GM12878 (cell line): Measurements from ENCODE around the gene CAST. TPM values are rescaled to one million over a fixed set of nuclear protein-coding genes. Genes with fewer than 3 reads are reported as not detected.

Experiments used
- ATAC-seq: fragments of 200-7000 bp; cut with Tn5 transposase; 3 replicates; pipeline ENCODE4 v1.9.1; 2020; ENCODE audit warnings: mild to moderate bottlenecking, moderate library complexity
- BruUV-seq: library from RNA; stranded (reverse); fragments of 400-500 nt; replicated peaks from 2 replicates; lab custom pipeline; 2021; lab: Mats Ljungman, UMichigan
- CTCF ChIA-PET: fragments of 300-600 bp; sonication (Branson Sonifier 250); formaldehyde crosslinking; extraction: SDS; loops from one replicate; lab custom pipeline; 2021; ENCODE audit warnings: inconsistent platforms; lab: Yijun Ruan, JAX
- POLR2A ChIA-PET: fragments of 350-600 bp; formaldehyde crosslinking; extraction: SDS; loops from one replicate; lab custom pipeline; 2021; ENCODE audit warnings: inconsistent platforms; lab: Charles Lee
- RAD21 ChIA-PET: fragments of 300-600 bp; sonication (Branson Sonifier 250); formaldehyde crosslinking; loops from one replicate; lab custom pipeline; 2023; ENCODE audit warnings: antibody characterized with exemption; ENCODE audit not compliant: unreplicated experiment; lab: Charles Lee
- SMC1A ChIA-PET: fragments of 300-600 bp; sonication (Branson Sonifier 250); formaldehyde crosslinking; loops from one replicate; lab custom pipeline; 2023; ENCODE audit not compliant: unreplicated experiment, uncharacterized antibody; lab: Charles Lee
- DNase-seq: peaks from one replicate; pipeline ENCODE4 v3.0.0-alpha.2; 2011; ENCODE audit warnings: low read depth, low spot score
- FAIRE-seq: peaks from 3 replicates; lab custom pipeline; 2011; peaks lifted over from hg19 to GRCh38; lab: Jason Lieb, UNC
- H2AFZ ChIP-seq: 2 replicates; pipeline ENCODE4 v1.6.0; 2011; ENCODE audit warnings: low read depth, low read length, control low read depth; ENCODE audit not compliant: control insufficient read depth
- H3K27ac ChIP-seq: 2 replicates; pipeline ENCODE4 v1.5.1; 2011; ENCODE audit warnings: control low read depth; ENCODE audit not compliant: control insufficient read depth, insufficient read depth
- H3K27me3 ChIP-seq, 2 experiments: replicated peaks in 1 of 2; 2 replicates each; pipeline versions ENCODE4 v1.6.0 to v1.6.1; 2011; ENCODE audit warnings: low read length in 1 of 2; ENCODE audit not compliant: control insufficient read depth in 2 of 2, insufficient read depth in 2 of 2
- H3K36me3 ChIP-seq, 2 experiments: 2 replicates each; pipeline ENCODE4 v1.5.1; 2011; ENCODE audit warnings: low read length in 1 of 2; ENCODE audit not compliant: control insufficient read depth in 2 of 2, insufficient read depth in 2 of 2
- H3K4me1 ChIP-seq: 2 replicates; pipeline ENCODE4 v1.6.1; 2011; ENCODE audit warnings: mild to moderate bottlenecking, low read length, moderate library complexity, mixed read lengths; ENCODE audit not compliant: control insufficient read depth, insufficient read depth
- H3K4me2 ChIP-seq: 2 replicates; pipeline ENCODE4 v1.6.0; 2011; ENCODE audit warnings: control low read depth; ENCODE audit not compliant: control insufficient read depth, insufficient read depth
- H3K4me3 ChIP-seq: fragments of 200-600 bp; sonication (generic); 2 replicates; pipeline ENCODE4 v1.5.1; 2016
- H3K79me2 ChIP-seq: 2 replicates; pipeline ENCODE4 v1.6.0; 2011; ENCODE audit warnings: low read length; ENCODE audit not compliant: control insufficient read depth, insufficient read depth
- H3K9ac ChIP-seq: 2 replicates; pipeline ENCODE4 v1.8.0; 2011; ENCODE audit warnings: low read length, control low read depth, mixed read lengths; ENCODE audit not compliant: control insufficient read depth, insufficient read depth
- H3K9me3 ChIP-seq: replicated peaks from 3 replicates; pipeline ENCODE4 v1.5.1; 2011; ENCODE audit warnings: mild to moderate bottlenecking, low read length; ENCODE audit not compliant: control insufficient read depth, insufficient read depth
- H4K20me1 ChIP-seq: 2 replicates; pipeline ENCODE4 v1.6.0; 2011; ENCODE audit not compliant: control insufficient read depth, insufficient read depth
- RELB ChIP-seq: fragments of 450-650 bp; IDR thresholded peaks from 2 replicates; pipeline ENCODE4 v1.6.1; 2017; ENCODE audit warnings: low read depth, mild to moderate bottlenecking, moderate library complexity
- SIN3A ChIP-seq: IDR thresholded peaks from 2 replicates; pipeline ENCODE4 v1.6.1; 2012; ENCODE audit warnings: low read depth, low read length, improper control_type of control experiment
- SMAD1 ChIP-seq: fragments of 450-650 bp; IDR thresholded peaks from 2 replicates; pipeline ENCODE4 v1.6.1; 2018; ENCODE audit warnings: mild to moderate bottlenecking, low read depth; ENCODE audit not compliant: partially characterized antibody
- SREBF1 ChIP-seq: IDR thresholded peaks from 2 replicates; pipeline ENCODE4 v1.6.1; 2012; ENCODE audit warnings: mild to moderate bottlenecking, low read length
- TARDBP ChIP-seq: IDR thresholded peaks from 2 replicates; pipeline ENCODE4 v1.6.1; 2016; ENCODE audit warnings: borderline replicate concordance
- YY1 ChIP-seq: IDR thresholded peaks from 2 replicates; pipeline ENCODE4 v1.6.1; 2011; ENCODE audit warnings: low read depth, mild to moderate bottlenecking, low read length
- WGBS: methylation state at CpG from one replicate; pipeline ENCODE4 v1.1.6; 2016; ENCODE audit warnings: low lambda C conversion rate; ENCODE audit not compliant: insufficient replicate concordance, insufficient coverage; ENCODE audit errors: missing lambda C conversion rate; 5-methylcytosine and 5-hydroxymethylcytosine counted together
- in situ Hi-C: fragments of 300-500 bp; cut with MboI; formaldehyde crosslinking; loops from 9 replicates; pipeline ENCODE4 v1.14.3; 2018; ENCODE audit warnings: mixed read lengths
- intact Hi-C: fragments of 100-400 bp; cut with micrococcal nuclease; formaldehyde crosslinking; loops from one replicate; pipeline ENCODE4 v1.14.2; 2022; ENCODE audit not compliant: unreplicated experiment
- polyA plus RNA-seq, 11 experiments: library from polyadenylated mRNA; depleted of rRNA in 4 of 11; unstranded in 6 of 11; stranded (reverse) in 5 of 11; fragments of >200 nt; fragmentation: Nextera tagmentation in 4 of 11; fragmentation: Illumina TruSeq in 1 of 11; extraction: Ambion mirVana in 4 of 11; extraction: Trizol in 1 of 11; gene quantifications; 1 replicate in 1 of 11; 2 replicates in 10 of 11; pipeline versions ENCODE4 v1.2.1 to v1.2.3, GENCODE V29; 2011 to 2016; ENCODE audit warnings: inconsistent platforms in 2 of 11, missing spikeins in 2 of 11, low read depth in 1 of 11
- total RNA-seq, 4 experiments: library from RNA; depleted of rRNA in 3 of 4; stranded (reverse); fragments of >200 nt in 3 of 4; fragmentation: Illumina TruSeq in 1 of 4; extraction: Trizol in 1 of 4; gene quantifications; 2 replicates each; pipeline versions ENCODE4 v1.2.1 to v1.2.3, GENCODE V29; 2013 to 2021

Gene CAST
- total and polyA plus RNA-seq, 10 of the 15 experiments (the other 5 are each of a cell fraction or from before 2014, with no cell fraction given), result 31.7 to 140 (median 68.5) TPM

DNA sequence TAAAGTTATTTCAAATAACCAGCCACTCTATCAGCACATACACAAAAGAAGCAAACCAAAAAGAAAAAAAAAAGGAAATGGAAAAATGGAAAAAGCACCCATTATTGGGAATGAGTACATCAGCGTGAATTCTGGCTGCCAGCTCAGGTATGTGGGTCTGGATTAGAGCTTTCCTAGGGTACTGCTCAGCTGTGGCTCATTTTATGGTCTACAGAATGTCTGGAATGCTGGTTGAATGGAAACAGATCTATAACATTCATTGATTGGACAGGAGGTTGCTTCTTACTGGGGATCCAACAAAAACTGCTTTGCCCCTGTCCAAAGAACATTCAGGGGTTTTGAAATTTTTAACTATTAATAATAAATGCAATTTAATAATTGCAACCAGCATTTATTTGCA lies 3.9 kb upstream of the CAST start:
- DNase-seq (no peak), FAIRE-seq (no peak), ATAC-seq (no peak)
- H4K20me1 ChIP-seq, result no peaks in the 10 kb centered on the region
- H3K4me2 ChIP-seq, result no peak overlapping the region
- H3K4me1 ChIP-seq, result peaks cover 12% of the 10 kb centered on the region
- no peaks in the 10 kb centered on the region for H3K36me3 ChIP-seq
- peaks cover 5% of the 10 kb centered on the region for H3K79me2 ChIP-seq
- TF ChIP-seq SMAD1 (no peak), SIN3A (no peak), TARDBP (no peak)
- RAD21 ChIA-PET, result no interaction called here
- no peaks in the 10 kb centered on the region for H3K9me3 ChIP-seq
- CTCF ChIA-PET, result no interaction called here
- no TSS peak for BruUV-seq
- no peak overlapping the region for H2AFZ ChIP-seq
- H3K9ac ChIP-seq, result no peak overlapping the region
- no peak overlapping the region for H3K27ac ChIP-seq
- intact Hi-C loops (no loop called here), in situ Hi-C loops (no loop called here)
- H3K27me3 ChIP-seq, result peaks cover 0 to 3% of the 10 kb centered on the region in 2 experiments; a peak in 1 of 4 replicates
- POLR2A ChIA-PET, result no interaction called here
- WGBS, result 43% methylated on average over 1 of the region's 1 CpG
- SMC1A ChIA-PET, result no interaction called here
- no peak overlapping the region for H3K4me3 ChIP-seq

- FAIRE-seq, result no peak
- Histone ChIP-seq H3K9ac (no peak overlapping the region), H3K79me2 (peaks cover 9% of the 10 kb centered on the region), H3K27ac (no peak overlapping the region), H3K27me3 (peaks cover 0 to 3% of the 10 kb centered on the region in 2 experiments; a peak in 1 of 4 replicates), H3K36me3 (no peaks in the 10 kb centered on the region), H3K4me3 (no peak overlapping the region), H4K20me1 (no peaks in the 10 kb centered on the region), H3K9me3 (no peaks in the 10 kb centered on the region), H3K4me1 (peaks cover 12% of the 10 kb centered on the region), H3K4me2 (no peak overlapping the region), H2AFZ (no peak overlapping the region)
- no peak for TF ChIP-seq SREBF1
- TF ChIP-seq RELB, result no peak
- TF ChIP-seq YY1, result no peak
- ChIA-PET CTCF (interaction anchor here (0.6 to 1.4 kb wide), 3 partner anchors 21 to 770 kb away, joined by 3 to 6 read pairs (median 4); no protein-coding TSS in a partner anchor), SMC1A (no interaction called here), POLR2A (no interaction called here), RAD21 (interaction anchor here (1.2 kb wide), 1 partner anchor 45 kb away, joined by 4 read pairs; no protein-coding TSS in a partner anchor)
- DNase-seq, result no peak
- intact Hi-C loops, result no loop called here
- no peak for ATAC-seq
- WGBS, result 94% methylated on average over 4 of the region's 4 CpGs
- in situ Hi-C loops, result no loop called here
- no TSS peak for BruUV-seq
Measured at GRCh38 chr5:96659170-96659569, 3.0 kb upstream of the CAST start.
